Measurements from ENCODE around the gene PIP5KL1.
"Not testable (repeated sequence)": the region's sequence is repeated elsewhere in the genome, so short reads cannot be mapped to it uniquely, and the experiment has no call there.

The PIP5KL1 gene

GRCh38 chr9:127885508-127886281 is 44.9 kb downstream of the PIP5KL1 start:
- DNase-seq = no peak

GRCh38 chr9:127884976-127885490 is 45.5 kb downstream of the PIP5KL1 start:
- no peak for DNase-seq

- DNase-seq = no peak
Measured at GRCh38 chr9:127884427-127884911, 46.1 kb downstream of the PIP5KL1 start.

- no peak for DNase-seq
Measured at GRCh38 chr9:127883959-127884358, 46.6 kb downstream of the PIP5KL1 start.

GRCh38 chr9:127881715-127882114 is 48.9 kb downstream of the PIP5KL1 start:
- not testable (repeated sequence) for DNase-seq

- DNase-seq = no peak
Measured at GRCh38 chr9:127880143-127880542, 50.4 kb downstream of the PIP5KL1 start.

GRCh38 chr9:127878652-127879390 is 51.8 kb downstream of the PIP5KL1 start:
- DNase-seq = no peak

- DNase-seq = no peak
Measured at GRCh38 chr9:127878001-127878651, 52.5 kb downstream of the PIP5KL1 start.

- DNase-seq = no peak
Measured at GRCh38 chr9:127877566-127877998, 53.0 kb downstream of the PIP5KL1 start, which contains the start of gene AK1. Gene AK1, minus strand, starts transcription at chr9:127877675. Its CDS starts 3,058 bp downstream, at chr9:127874617.

- no peak for DNase-seq
Measured at GRCh38 chr9:127876764-127877562, 53.6 kb downstream of the PIP5KL1 start.

- no peak for DNase-seq
Measured at GRCh38 chr9:127876026-127876763, 54.4 kb downstream of the PIP5KL1 start.

GRCh38 chr9:127875306-127875966 is 55.1 kb downstream of the PIP5KL1 start:
- no peak for DNase-seq

GRCh38 chr9:127874301-127875221 is 56.0 kb downstream of the PIP5KL1 start:
- no peak for DNase-seq

GRCh38 chr9:127873886-127874285 is 56.7 kb downstream of the PIP5KL1 start:
- no peak for DNase-seq

- DNase-seq = no peak
Measured at GRCh38 chr9:127873223-127873691, 57.3 kb downstream of the PIP5KL1 start.

- no peak for DNase-seq
Measured at GRCh38 chr9:127872369-127873222, 58.0 kb downstream of the PIP5KL1 start.

GRCh38 chr9:127871531-127871930 is 59.0 kb downstream of the PIP5KL1 start:
- no peak for DNase-seq

- no peak for DNase-seq
Measured at GRCh38 chr9:127870887-127871286, 59.7 kb downstream of the PIP5KL1 start.
